ENCODE results near the gene NOS2. TPM values are rescaled to one million over a fixed set of nuclear protein-coding genes. Genes with fewer than 3 reads are reported as not detected.

Gene NOS2
- polyA plus RNA-seq, 1 experiment: not detected

GRCh38 chr17:27809555-27809954 lies 9.2 kb upstream of the NOS2 start:
- POLR2A ChIA-PET: no interaction called here

GRCh38 chr17:27808628-27809027 lies 8.3 kb upstream of the NOS2 start:
- H3K27ac ChIP-seq (ENCODE audit: low read depth, low read length): no peak overlapping the region
- H3K9me3 ChIP-seq (ENCODE audit: control insufficient read depth, insufficient read depth, low read length): no peaks in the 10 kb centered on the region
- POLR2A ChIA-PET: no interaction called here
- H3K27me3 ChIP-seq (ENCODE audit: control insufficient read depth, insufficient read depth, low read length): peaks cover 2% of the 10 kb centered on the region
- H3K4me3 ChIP-seq (ENCODE audit: low read depth, low read length): no peak overlapping the region
- DNase-seq (ENCODE audit: low read depth, low spot score): no peak
- CTCF ChIA-PET: interaction anchor here (1.7 to 9.0 kb wide), 3 partner anchors 25 to 85 kb away, joined by 3 to 291 read pairs (median 17); partner anchors contain the start of gene LYRM9
- TF ChIP-seq CTCF (IDR thresholded peaks at IDR 0.05; ENCODE audit: low read depth, low read length): no peak

More at GRCh38 chr17:27809555-27809954, 9.2 kb upstream of the NOS2 start:
- Histone ChIP-seq H3K27me3 (ENCODE audit: control insufficient read depth, insufficient read depth, low read length) (peaks cover 2% of the 10 kb centered on the region), H3K4me3 (ENCODE audit: low read depth, low read length) (no peak overlapping the region), H3K9me3 (ENCODE audit: control insufficient read depth, insufficient read depth, low read length) (no peaks in the 10 kb centered on the region), H3K27ac (ENCODE audit: low read depth, low read length) (no peak overlapping the region)
- DNase-seq (ENCODE audit: low read depth, low spot score): no peak
- TF ChIP-seq CTCF (IDR thresholded peaks at IDR 0.05; ENCODE audit: low read depth, low read length): no peak
- CTCF ChIA-PET: interaction anchor here (1.0 to 3.0 kb wide), 2 partner anchors 70 to 84 kb away, joined by 4 to 17 read pairs; partner anchors contain the start of gene LYRM9

- DNase-seq (ENCODE audit: low read depth, low spot score): no peak
- Histone ChIP-seq H3K9me3 (ENCODE audit: control insufficient read depth, insufficient read depth, low read length) (no peaks in the 10 kb centered on the region), H3K27me3 (ENCODE audit: control insufficient read depth, insufficient read depth, low read length) (peaks cover 2% of the 10 kb centered on the region), H3K4me3 (ENCODE audit: low read depth, low read length) (no peak overlapping the region), H3K27ac (ENCODE audit: low read depth, low read length) (no peak overlapping the region)
- TF ChIP-seq CTCF (IDR thresholded peaks at IDR 0.05; ENCODE audit: low read depth, low read length): no peak
- POLR2A ChIA-PET: no interaction called here
- CTCF ChIA-PET: interaction anchor here (0.9 to 9.0 kb wide), 4 partner anchors 25 to 86 kb away, joined by 3 to 291 read pairs (median 10); partner anchors contain the start of gene LYRM9
Observed at GRCh38 chr17:27807567-27808470, 7.5 kb upstream of the NOS2 start.

GRCh38 chr17:27805520-27806146 lies 5.3 kb upstream of the NOS2 start:
- Histone ChIP-seq H3K27me3 (ENCODE audit: control insufficient read depth, insufficient read depth, low read length) (peaks cover 8% of the 10 kb centered on the region), H3K4me3 (ENCODE audit: low read depth, low read length) (peak overlapping the region; percentile 36), H3K9me3 (ENCODE audit: control insufficient read depth, insufficient read depth, low read length) (no peaks in the 10 kb centered on the region), H3K27ac (ENCODE audit: low read depth, low read length) (peak overlapping the region; percentile 11)
- ChIA-PET CTCF (interaction anchor here (0.5 to 9.0 kb wide), 36 partner anchors 8 to 532 kb away, joined by 3 to 291 read pairs (median 3); partner anchors contain the start of gene LYRM9), POLR2A (no interaction called here)
- peak; percentile 72 for DNase-seq (ENCODE audit: low read depth, low spot score)
- TF ChIP-seq CTCF (IDR thresholded peaks at IDR 0.05; ENCODE audit: low read depth, low read length): peak; percentile 84

All from AG04450 (cell line).